ENCODE measurements around the gene SLC12A8. TPM values are rescaled to one million over a fixed set of nuclear protein-coding genes. Genes with fewer than 3 reads are reported as not detected.

SLC12A8 gene
- total and polyA plus RNA-seq, 2 of the 13 experiments (the other 11 are each of a cell fraction or from before 2014, with no cell fraction given), result 0.44 to 0.71 TPM

GRCh38 chr3:125050488-125051090 is 162.0 kb downstream of the SLC12A8 start (continued):
- TF ChIP-seq ZSCAN5A (CRISPR knock-in tag; IDR thresholded peaks at IDR 0.05; ENCODE audit: borderline replicate concordance), result no peak
- TF ChIP-seq HDAC1 (CRISPR knock-in tag; IDR thresholded peaks at IDR 0.05), result no peak
- TF ChIP-seq TBL1XR1 (IDR thresholded peaks at IDR 0.05; ENCODE audit: borderline replicate concordance, low read length, partially characterized antibody), result no peak

GRCh38 chr3:125048282-125048681 is 164.3 kb downstream of the SLC12A8 start:
- POLR2A ChIA-PET, result interaction anchor here (1.2 kb wide), 1 partner anchor 15 kb away, joined by 7 read pairs; no protein-coding TSS in a partner anchor
- FAIRE-seq (no peak), DNase-seq (ENCODE audit: low spot score) (no peak), ATAC-seq (no peak)
- Histone ChIP-seq H3K36me3 (replicated peaks in 1 of 2; ENCODE audit: control insufficient read depth in 1 of 2, insufficient read depth in 2 of 2, low read length in 2 of 2) (peaks cover 20 to 45% of the 10 kb centered on the region in 2 experiments; a peak in 4 of 5 replicates), H3K9me3 (ENCODE audit: low read length) (no peaks in the 10 kb centered on the region), H3K4me1 (ENCODE audit: insufficient read depth, low read length) (peaks cover 39% of the 10 kb centered on the region), H2AFZ (ENCODE audit: low read length) (no peak overlapping the region), H4K20me1 (ENCODE audit: insufficient read depth, low read length) (peaks cover 28% of the 10 kb centered on the region), H3K79me2 (ENCODE audit: insufficient read depth, low read length) (peaks cover 31% of the 10 kb centered on the region), H3K27me3 (ENCODE audit: control insufficient read depth in 1 of 2, insufficient read depth in 2 of 2, low read length in 2 of 2) (no peaks in the 10 kb centered on the region), H3K9ac (ENCODE audit: insufficient read depth, low read depth, low read length) (no peak overlapping the region), H3K27ac (ENCODE audit: extremely low read length, insufficient read depth, low read length) (no peak overlapping the region), H3K4me2 (ENCODE audit: low read depth, low read length) (no peak overlapping the region), H3K4me3 (replicated peaks in 1 of 3; ENCODE audit: insufficient read depth in 1 of 3, low read depth in 2 of 3, low read length in 3 of 3) (no peak overlapping the region)
- 82% methylated on average over 3 of the region's 3 CpGs for WGBS (ENCODE audit: low lambda C conversion rate)
- intact Hi-C loops (cut with micrococcal nuclease; ENCODE audit: unreplicated experiment) (no loop called here), in situ Hi-C loops (cut with HindIII; ENCODE audit: extremely low pct_ligation_motif_present, low pct_unique_long_range_greater_than_20kb) (no loop called here)
- CTCF ChIA-PET (ENCODE audit: low intra/inter-chr PET ratio, low total read pairs), result no interaction called here
- TF ChIP-seq ZNF572 (CRISPR knock-in tag; IDR thresholded peaks at IDR 0.05), result no peak
- no TSS peak for BruUV-seq (replicated peaks)

- Histone ChIP-seq H3K27me3 (ENCODE audit: control insufficient read depth in 1 of 2, insufficient read depth in 2 of 2, low read length in 2 of 2) (no peaks in the 10 kb centered on the region), H3K9ac (ENCODE audit: insufficient read depth, low read depth, low read length) (no peak overlapping the region), H3K4me1 (ENCODE audit: insufficient read depth, low read length) (peaks cover 23% of the 10 kb centered on the region), H4K20me1 (ENCODE audit: insufficient read depth, low read length) (peaks cover 10% of the 10 kb centered on the region; the same call in 1 of the 2 replicates), H3K36me3 (replicated peaks in 1 of 2; ENCODE audit: control insufficient read depth in 1 of 2, insufficient read depth in 2 of 2, low read length in 2 of 2) (peaks cover 22 to 38% of the 10 kb centered on the region in 2 experiments; a peak in 4 of 5 replicates), H2AFZ (ENCODE audit: low read length) (no peak overlapping the region), H3K79me2 (ENCODE audit: insufficient read depth, low read length) (peaks cover 26% of the 10 kb centered on the region), H3K9me3 (ENCODE audit: low read length) (no peaks in the 10 kb centered on the region), H3K4me3 (replicated peaks in 1 of 3; ENCODE audit: insufficient read depth in 1 of 3, low read depth in 2 of 3, low read length in 3 of 3) (no peak overlapping the region), H3K4me2 (ENCODE audit: low read depth, low read length) (no peak overlapping the region), H3K27ac (ENCODE audit: extremely low read length, insufficient read depth, low read length) (no peak overlapping the region)
- 80% methylated on average over 2 of the region's 2 CpGs for WGBS (ENCODE audit: low lambda C conversion rate)
- FAIRE-seq (no peak), DNase-seq (ENCODE audit: low spot score) (no peak), ATAC-seq (no peak)
- ChIA-PET POLR2A (no interaction called here), CTCF (ENCODE audit: low intra/inter-chr PET ratio, low total read pairs) (no interaction called here)
- intact Hi-C loops (cut with micrococcal nuclease; ENCODE audit: unreplicated experiment), result no loop called here
- in situ Hi-C loops (cut with HindIII; ENCODE audit: extremely low pct_ligation_motif_present, low pct_unique_long_range_greater_than_20kb), result no loop called here
- no TSS peak for BruUV-seq (replicated peaks)
- TF ChIP-seq PREB (CRISPR knock-in tag; IDR thresholded peaks at IDR 0.05) (no peak), ZNF740 (CRISPR knock-in tag; IDR thresholded peaks at IDR 0.05) (no peak), CHD2 (IDR thresholded peaks at IDR 0.05; ENCODE audit: low read depth, low read length) (no peak), ETS1 (CRISPR knock-in tag; IDR thresholded peaks at IDR 0.05) (no peak), NFRKB (IDR thresholded peaks at IDR 0.05) (no peak), ZNF446 (CRISPR knock-in tag; IDR thresholded peaks at IDR 0.05) (no peak), CBX1 (IDR thresholded peaks at IDR 0.05; ENCODE audit: low read depth) (no peak)
Measured at GRCh38 chr3:125045965-125046364, 166.6 kb downstream of the SLC12A8 start.

Data from HepG2 (cell line).